Middle frontal gyrus (tissue), 1 donor: ENCODE results near the gene CAMK2N1.
A peak's percentile ranks its signal among the peaks of the same experiment; 100 is the strongest.

Source experiments
- DNase-seq: peaks from one replicate; pipeline ENCODE4 v3.0.0-alpha.2; 2015; ENCODE audit warnings: low spot score; ENCODE audit errors: extremely low spot score

The CAMK2N1 gene

GRCh38 chr1:20446796-20447195 is 39.2 kb downstream of the CAMK2N1 start:
- DNase-seq, result no peak

GRCh38 chr1:20445956-20446355 is 40.1 kb downstream of the CAMK2N1 start:
- no peak for DNase-seq

- no peak for DNase-seq
Measured at GRCh38 chr1:20443703-20444586, 42.1 kb downstream of the CAMK2N1 start.

GRCh38 chr1:20442920-20443625 is 42.9 kb downstream of the CAMK2N1 start:
- DNase-seq, result no peak

- peak; percentile 72 for DNase-seq
Measured at GRCh38 chr1:20440785-20441200, 45.2 kb downstream of the CAMK2N1 start.

- DNase-seq, result no peak
Measured at GRCh38 chr1:20439282-20439681, 46.7 kb downstream of the CAMK2N1 start.

GRCh38 chr1:20437640-20438039 is 48.4 kb downstream of the CAMK2N1 start:
- no peak for DNase-seq

- no peak for DNase-seq
Measured at GRCh38 chr1:20432891-20433290, 53.1 kb downstream of the CAMK2N1 start.
